ENCODE results near the gene ARL15.

DNA sequence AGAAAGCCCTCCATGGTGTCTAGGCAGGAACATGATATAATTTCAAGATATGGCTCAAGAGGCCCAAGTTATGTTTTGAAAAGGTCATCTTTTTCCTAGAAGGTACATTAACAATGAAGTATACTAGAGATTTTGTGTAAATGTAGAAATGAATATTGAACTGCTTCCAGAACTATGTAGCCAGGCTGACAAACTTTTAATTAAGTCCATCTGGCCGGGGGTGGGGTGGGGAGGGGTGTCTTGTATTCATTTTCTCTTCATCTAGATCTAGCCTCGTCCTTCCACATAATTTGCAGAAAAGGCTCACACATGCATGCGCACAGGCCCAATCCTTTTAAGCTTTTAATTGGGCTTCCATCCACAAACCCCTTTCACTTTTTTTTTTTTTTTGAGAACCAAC lies 323.3 kb downstream of the ARL15 start:
- TF ChIP-seq, protein P1, sequence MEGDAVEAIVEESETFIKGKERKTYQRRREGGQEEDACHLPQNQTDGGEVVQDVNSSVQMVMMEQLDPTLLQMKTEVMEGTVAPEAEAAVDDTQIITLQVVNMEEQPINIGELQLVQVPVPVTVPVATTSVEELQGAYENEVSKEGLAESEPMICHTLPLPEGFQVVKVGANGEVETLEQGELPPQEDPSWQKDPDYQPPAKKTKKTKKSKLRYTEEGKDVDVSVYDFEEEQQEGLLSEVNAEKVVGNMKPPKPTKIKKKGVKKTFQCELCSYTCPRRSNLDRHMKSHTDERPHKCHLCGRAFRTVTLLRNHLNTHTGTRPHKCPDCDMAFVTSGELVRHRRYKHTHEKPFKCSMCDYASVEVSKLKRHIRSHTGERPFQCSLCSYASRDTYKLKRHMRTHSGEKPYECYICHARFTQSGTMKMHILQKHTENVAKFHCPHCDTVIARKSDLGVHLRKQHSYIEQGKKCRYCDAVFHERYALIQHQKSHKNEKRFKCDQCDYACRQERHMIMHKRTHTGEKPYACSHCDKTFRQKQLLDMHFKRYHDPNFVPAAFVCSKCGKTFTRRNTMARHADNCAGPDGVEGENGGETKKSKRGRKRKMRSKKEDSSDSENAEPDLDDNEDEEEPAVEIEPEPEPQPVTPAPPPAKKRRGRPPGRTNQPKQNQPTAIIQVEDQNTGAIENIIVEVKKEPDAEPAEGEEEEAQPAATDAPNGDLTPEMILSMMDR (IDR thresholded peaks at IDR 0.05), result no peak
- no peak for TF ChIP-seq POLR2AphosphoS5 (IDR thresholded peaks at IDR 0.05)
- TF ChIP-seq POLR2A (IDR thresholded peaks at IDR 0.05), result no peak
